Fibroblast of lung (primary cell): ENCODE results near the gene TTLL12.
"Not testable (repeated sequence)": the region's sequence is repeated elsewhere in the genome, so short reads cannot be mapped to it uniquely, and the experiment has no call there.

Experiments used
- CTCF ChIP-seq, 2 donors: IDR thresholded peaks in 1 of 2; conservative IDR thresholded peaks in 1 of 2; 1 replicate in 1 of 2; 2 replicates in 1 of 2; pipeline ENCODE4 v1.5.1; 2011 to 2012; ENCODE audit warnings: low read length in 2 of 2, control low read depth in 1 of 2, inconsistent platforms in 1 of 2, low read depth in 1 of 2, mild to moderate bottlenecking in 1 of 2
- EZH2 ChIP-seq: IDR thresholded peaks from 2 replicates; pipeline ENCODE4 v1.5.1; 2012; ENCODE audit warnings: low read length, control low read depth, mild to moderate bottlenecking; ENCODE audit errors: missing control alignments

- TF ChIP-seq CTCF (conservative IDR thresholded peaks at IDR 0.05 in 1 of 2, IDR thresholded peaks at IDR 0.05 in 1 of 2; ENCODE audit: low read depth in 1 of 2, low read length in 2 of 2); EZH2: not testable (repeated sequence)
Observed at GRCh38 chr22:43146332-43146731, 40.6 kb downstream of the TTLL12 start.
